Common myeloid progenitor, CD34-positive (primary cell): ENCODE measurements around the gene HOXC9.

Experiments used
- CTCF ChIA-PET: fragments of 350-600 bp; sonication (Branson Sonifier 250); formaldehyde crosslinking; loops from one replicate; lab custom pipeline; 2021; ENCODE audit warnings: antibody characterized with exemption; lab: Charles Lee
- POLR2A ChIA-PET: fragments of 350-600 bp; sonication (Branson Sonifier 250); formaldehyde crosslinking; loops from one replicate; lab custom pipeline; 2021; ENCODE audit warnings: antibody characterized with exemption; lab: Charles Lee
- DNase-seq, 3 donors: peaks; one replicate each; pipeline versions ENCODE4 v3.0.0 to v3.0.0-alpha.2; 2013
- H3K27ac ChIP-seq, 2 experiments: 1 replicate in 1 of 2; 2 replicates in 1 of 2; pipeline ENCODE4 v1.7.0; 2013; ENCODE audit warnings: inconsistent platforms in 2 of 2, low read length in 2 of 2, mild to moderate bottlenecking in 2 of 2, low read depth in 1 of 2, moderate library complexity in 1 of 2; ENCODE audit not compliant: severe bottlenecking in 2 of 2, insufficient read depth in 1 of 2, poor library complexity in 1 of 2
- H3K27me3 ChIP-seq, 5 experiments: replicated peaks in 2 of 5; 1 replicate in 3 of 5; 2 replicates in 2 of 5; pipeline versions ENCODE4 v1.6.1 to v1.7.0; 2013; ENCODE audit warnings: low read length in 4 of 5, mild to moderate bottlenecking in 2 of 5, moderate library complexity in 2 of 5, inconsistent platforms in 1 of 5; ENCODE audit not compliant: insufficient read depth in 5 of 5, control insufficient read depth in 4 of 5
- H3K36me3 ChIP-seq, 4 experiments: 1 replicate in 2 of 4; 2 replicates in 2 of 4; pipeline versions ENCODE4 v1.6.1 to v1.7.0; 2013; ENCODE audit warnings: low read length in 3 of 4, control low read depth in 1 of 4, mild to moderate bottlenecking in 1 of 4; ENCODE audit not compliant: control insufficient read depth in 4 of 4, insufficient read depth in 4 of 4
- H3K4me1 ChIP-seq, 4 experiments: 1 replicate in 3 of 4; 2 replicates in 1 of 4; pipeline versions ENCODE4 v1.6.1 to v1.7.1; 2013; ENCODE audit warnings: low read length in 3 of 4, mild to moderate bottlenecking in 3 of 4, control low read depth in 1 of 4, inconsistent platforms in 1 of 4, moderate library complexity in 1 of 4; ENCODE audit not compliant: control insufficient read depth in 4 of 4, insufficient read depth in 4 of 4; ENCODE audit errors: control extremely low read depth in 1 of 4
- H3K4me3 ChIP-seq, 7 experiments: 1 replicate in 4 of 7; 2 replicates in 3 of 7; pipeline versions ENCODE4 v1.5.1 to v1.7.0; 2013; ENCODE audit warnings: mild to moderate bottlenecking in 7 of 7, low read length in 6 of 7, moderate library complexity in 6 of 7, inconsistent platforms in 2 of 7, low read depth in 2 of 7, control low read depth in 1 of 7; ENCODE audit not compliant: insufficient read depth in 4 of 7, control insufficient read depth in 1 of 7; ENCODE audit errors: extremely low read depth in 1 of 7
- H3K9me3 ChIP-seq, 5 experiments: 1 replicate in 4 of 5; 2 replicates in 1 of 5; pipeline versions ENCODE4 v1.6.1 to v1.7.1; 2013; ENCODE audit warnings: low read length in 4 of 5, mild to moderate bottlenecking in 2 of 5, inconsistent platforms in 1 of 5, low read depth in 1 of 5, moderate library complexity in 1 of 5; ENCODE audit not compliant: control insufficient read depth in 4 of 5, insufficient read depth in 2 of 5; ENCODE audit errors: control extremely low read depth in 1 of 5
- WGBS: methylation state at CpG from one replicate; pipeline ENCODE4 v1.1.5; 2013; ENCODE audit not compliant: insufficient coverage; 5-methylcytosine and 5-hydroxymethylcytosine counted together

HOXC9 gene

DNA sequence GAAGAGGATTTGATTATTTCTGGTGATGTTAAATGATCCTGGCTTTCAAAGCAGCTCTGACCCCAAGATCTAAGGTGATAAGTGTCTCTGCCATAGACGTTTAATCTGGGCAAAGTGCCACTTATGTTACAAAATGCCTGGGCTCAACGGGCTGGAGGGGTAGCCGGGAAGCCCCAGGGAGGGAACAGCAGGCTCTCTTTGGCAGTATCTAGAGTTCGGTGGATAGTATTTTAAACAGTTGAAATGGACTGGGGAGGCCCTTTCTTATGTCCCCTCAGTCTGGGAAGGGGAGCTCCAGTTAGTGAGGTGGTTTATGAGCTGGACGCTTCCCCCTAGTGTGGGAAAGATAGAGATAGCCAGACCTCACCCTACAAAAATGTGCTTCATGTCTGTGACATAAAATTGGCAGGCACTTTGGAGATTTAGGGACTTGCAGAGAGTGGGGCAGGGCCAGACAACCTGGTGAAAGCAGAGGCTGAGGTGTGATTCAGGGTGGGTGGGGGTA is 32.5 kb upstream of the HOXC9 start:
- no peak overlapping the region for H3K4me3 ChIP-seq
- H3K27me3 ChIP-seq = peaks cover 28 to 100% (median 80%) of the 10 kb centered on the region in 5 experiments
- CTCF ChIA-PET = no interaction called here
- H3K9me3 ChIP-seq = peaks cover 0 to 5% (median 0%) of the 10 kb centered on the region in 5 experiments
- H3K36me3 ChIP-seq = no peaks in the 10 kb centered on the region
- WGBS = 21% methylated on average over 4 of the region's 5 CpGs
- POLR2A ChIA-PET = no interaction called here
- no peak overlapping the region for H3K27ac ChIP-seq
- no peaks in the 10 kb centered on the region for H3K4me1 ChIP-seq
- DNase-seq = no peak

- Histone ChIP-seq H3K27me3 (peaks cover 21 to 100% (median 82%) of the 10 kb centered on the region in 5 experiments), H3K4me3 (no peak overlapping the region), H3K9me3 (peaks cover 0 to 11% (median 0%) of the 10 kb centered on the region in 5 experiments), H3K36me3 (no peaks in the 10 kb centered on the region), H3K27ac (no peak overlapping the region), H3K4me1 (peaks cover 0 to 2% (median 0%) of the 10 kb centered on the region in 4 experiments)
- ChIA-PET POLR2A (no interaction called here), CTCF (interaction anchor here (0.6 to 1.6 kb wide), 4 partner anchors 10 to 22 kb away, joined by 3 to 4 read pairs (median 3); no protein-coding TSS in a partner anchor)
- 7% methylated on average over 24 of the region's 24 CpGs for WGBS
- no peak for DNase-seq
Measured at GRCh38 chr12:53968214-53969127, 31.5 kb upstream of the HOXC9 start.

DNA sequence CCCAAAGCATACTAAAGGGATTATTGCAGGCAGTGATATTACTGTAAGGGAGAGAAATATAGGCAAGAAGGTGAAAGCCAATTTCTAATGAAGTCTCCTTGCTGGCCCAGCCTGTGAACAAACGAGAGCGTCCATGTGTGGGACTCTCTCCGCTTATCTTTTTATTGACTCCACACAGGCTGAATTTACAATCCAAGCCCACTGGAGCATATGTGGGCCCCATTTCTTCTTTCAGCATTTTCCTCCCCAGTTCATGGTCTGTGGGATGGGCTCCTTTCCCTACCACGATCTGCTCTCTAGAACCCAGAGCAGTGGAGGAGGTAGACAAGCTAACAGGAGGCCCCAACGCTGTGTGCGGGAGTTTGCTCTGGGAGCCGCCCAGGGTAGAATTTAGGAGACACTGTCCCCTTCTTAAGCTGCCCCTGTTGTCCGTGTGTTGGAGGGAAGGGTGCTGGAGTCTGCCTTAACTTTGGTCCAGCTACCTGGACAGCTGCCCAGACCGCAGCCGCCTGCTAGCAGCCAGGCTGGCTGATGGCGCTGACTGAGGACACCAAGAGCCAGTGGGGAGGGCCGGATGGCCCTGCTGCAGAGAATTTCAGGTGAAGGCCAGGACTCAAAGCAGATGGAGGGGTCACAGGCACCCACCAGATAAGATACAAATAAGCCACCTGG is 30.2 kb upstream of the HOXC9 start:
- ChIA-PET POLR2A (no interaction called here), CTCF (interaction anchor here (1.6 kb wide), 1 partner anchor 14 kb away, joined by 4 read pairs; no protein-coding TSS in a partner anchor)
- Histone ChIP-seq H3K27me3 (peaks cover 16 to 100% (median 73%) of the 10 kb centered on the region in 5 experiments), H3K4me3 (no peak overlapping the region), H3K9me3 (peaks cover 0 to 8% (median 0%) of the 10 kb centered on the region in 5 experiments), H3K27ac (no peak overlapping the region), H3K4me1 (peaks cover 0 to 10% (median 4%) of the 10 kb centered on the region in 4 experiments), H3K36me3 (no peaks in the 10 kb centered on the region)
- 25% methylated on average over 11 of the region's 12 CpGs for WGBS
- no peak for DNase-seq

GRCh38 chr12:53970451-53970850 is 29.5 kb upstream of the HOXC9 start:
- ChIA-PET CTCF (no interaction called here), POLR2A (no interaction called here)
- peaks cover 0 to 6% (median 0%) of the 10 kb centered on the region in 5 experiments for H3K9me3 ChIP-seq

GRCh38 chr12:53971129-53971528 is 28.8 kb upstream of the HOXC9 start:
- peaks cover 0 to 10% (median 4%) of the 10 kb centered on the region in 4 experiments for H3K4me1 ChIP-seq
- 48% methylated on average over 2 of the region's 3 CpGs for WGBS
- H3K4me3 ChIP-seq = no peak overlapping the region
- ChIA-PET CTCF (interaction anchor here (1.3 kb wide), 2 partner anchors 12 to 14 kb away, joined by 3 to 4 read pairs; partner anchors contain the start of gene HOXC10), POLR2A (no interaction called here)
- no peak for DNase-seq
- H3K27ac ChIP-seq = no peak overlapping the region
- peaks cover 0 to 11% (median 3%) of the 10 kb centered on the region in 5 experiments for H3K9me3 ChIP-seq
- H3K27me3 ChIP-seq = peaks cover 13 to 100% (median 77%) of the 10 kb centered on the region in 5 experiments
- H3K36me3 ChIP-seq = no peaks in the 10 kb centered on the region

More at GRCh38 chr12:53970451-53970850, 29.5 kb upstream of the HOXC9 start:
- 17% methylated on average over 1 of the region's 4 CpGs for WGBS
- no peak for DNase-seq
- Histone ChIP-seq H3K4me3 (no peak overlapping the region), H3K36me3 (no peaks in the 10 kb centered on the region), H3K27me3 (peaks cover 13 to 100% (median 72%) of the 10 kb centered on the region in 5 experiments), H3K27ac (no peak overlapping the region), H3K4me1 (peaks cover 0 to 10% (median 4%) of the 10 kb centered on the region in 4 experiments)

DNA sequence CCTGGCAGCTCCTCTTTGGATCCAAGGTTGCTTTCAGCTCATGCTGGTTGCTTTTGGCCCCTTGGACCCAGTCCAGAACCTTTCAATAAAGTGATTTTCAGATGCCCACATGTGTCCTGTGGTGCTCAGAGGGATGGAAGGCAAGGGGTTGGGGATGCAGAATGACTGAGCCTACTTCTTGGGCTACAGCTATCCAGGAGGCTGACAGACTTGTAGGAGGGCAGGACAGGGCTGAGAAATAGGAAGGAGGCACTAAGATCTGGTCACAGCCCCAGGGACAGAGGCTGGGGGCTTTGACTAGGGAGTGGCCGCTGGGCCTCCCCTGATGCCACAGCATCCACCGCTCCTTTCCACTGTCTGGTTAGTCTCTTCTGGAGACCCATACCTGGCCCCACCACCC is 28.3 kb upstream of the HOXC9 start:
- H3K4me3 ChIP-seq = no peak overlapping the region
- H3K27me3 ChIP-seq = peaks cover 15 to 100% (median 78%) of the 10 kb centered on the region in 5 experiments
- no peaks in the 10 kb centered on the region for H3K36me3 ChIP-seq
- POLR2A ChIA-PET = no interaction called here
- no peak overlapping the region for H3K27ac ChIP-seq
- peaks cover 0 to 10% (median 4%) of the 10 kb centered on the region in 4 experiments for H3K4me1 ChIP-seq
- CTCF ChIA-PET = interaction anchor here (0.9 to 1.3 kb wide), 3 partner anchors 12 to 20 kb away, joined by 3 to 4 read pairs (median 3); partner anchors contain the start of gene HOXC10
- 30% methylated on average over 2 of the region's 2 CpGs for WGBS
- DNase-seq = no peak
- peaks cover 0 to 14% (median 3%) of the 10 kb centered on the region in 5 experiments for H3K9me3 ChIP-seq
